SK-N-MC (cell line): ENCODE results near the gene SPIRE2.

ENCODE experiments used
- DNase-seq: peaks from one replicate; pipeline ENCODE4 v3.0.0-alpha.2; 2011; ENCODE audit warnings: low read depth, low spot score
- H3K27ac ChIP-seq: fragments of 200-600 bp; sonication (generic); 2 replicates; pipeline ENCODE4 v1.5.1; 2016; ENCODE audit warnings: mixed run types
- H3K36me3 ChIP-seq: fragments of 200-600 bp; sonication (generic); 2 replicates; pipeline ENCODE4 v1.6.1; 2017; ENCODE audit warnings: antibody characterized with exemption, low read length, mixed read lengths; ENCODE audit not compliant: insufficient read depth
- H3K4me3 ChIP-seq: fragments of 200-600 bp; sonication (generic); 2 replicates; pipeline ENCODE4 v1.5.1; 2016
- H3K9ac ChIP-seq: fragments of 200-600 bp; sonication (generic); 2 replicates; pipeline ENCODE4 v1.8.0; 2017; ENCODE audit warnings: mixed run types, mixed read lengths; ENCODE audit not compliant: insufficient read length
- H3K9me3 ChIP-seq: fragments of 200-600 bp; sonication (generic); 2 replicates; pipeline ENCODE4 v1.6.1; 2017; ENCODE audit warnings: low read depth, mild to moderate bottlenecking, antibody characterized with exemption, low read length, moderate library complexity, mixed read lengths
- EZH2 ChIP-seq: fragments of 200-600 bp; sonication (generic); IDR thresholded peaks from one replicate; pipeline ENCODE4 v1.6.1; 2017; ENCODE audit warnings: antibody characterized with exemption
- FOXP2 ChIP-seq: optimal IDR thresholded peaks from 2 replicates; pipeline ENCODE3; 2011; ENCODE audit warnings: mild to moderate bottlenecking, moderate library complexity; ENCODE audit not compliant: insufficient read depth; ENCODE audit errors: extremely low read length, control extremely low read depth
- POLR2AphosphoS5 ChIP-seq: IDR thresholded peaks from 2 replicates; pipeline ENCODE4 v1.6.1; 2012; ENCODE audit warnings: mild to moderate bottlenecking, low read depth, low read length, borderline replicate concordance

The SPIRE2 gene

GRCh38 chr16:89881368-89881730, 53.1 kb downstream of the SPIRE2 start:
- no peak for DNase-seq
- Histone ChIP-seq H3K9me3 (no peaks in the 10 kb centered on the region), H3K27ac (no peak overlapping the region), H3K36me3 (peaks cover 27% of the 10 kb centered on the region), H3K9ac (no peak overlapping the region), H3K4me3 (no peak overlapping the region)
- TF ChIP-seq POLR2AphosphoS5 (no peak), FOXP2 (no peak), EZH2 (no peak)

GRCh38 chr16:89883346-89884040, 55.2 kb downstream of the SPIRE2 start:
- peaks cover 34% of the 10 kb centered on the region for H3K36me3 ChIP-seq
- no peak overlapping the region for H3K4me3 ChIP-seq
- no peaks in the 10 kb centered on the region for H3K9me3 ChIP-seq
- no peak for TF ChIP-seq FOXP2
- TF ChIP-seq POLR2AphosphoS5: no peak
- TF ChIP-seq EZH2: no peak
- H3K9ac ChIP-seq: no peak overlapping the region
- DNase-seq: no peak
- no peak overlapping the region for H3K27ac ChIP-seq

- Histone ChIP-seq H3K27ac (no peak overlapping the region), H3K9me3 (no peaks in the 10 kb centered on the region), H3K36me3 (peaks cover 29% of the 10 kb centered on the region; the same call in 1 of the 2 replicates), H3K4me3 (no peak overlapping the region), H3K9ac (no peak overlapping the region)
- TF ChIP-seq EZH2: no peak
- TF ChIP-seq FOXP2: no peak
- TF ChIP-seq POLR2AphosphoS5: no peak
- DNase-seq: no peak
Measured at GRCh38 chr16:89884041-89884421, 55.8 kb downstream of the SPIRE2 start.

- no peaks in the 10 kb centered on the region for H3K9me3 ChIP-seq
- no peak overlapping the region for H3K27ac ChIP-seq
- TF ChIP-seq POLR2AphosphoS5 (no peak), FOXP2 (no peak), EZH2 (no peak)
- H3K36me3 ChIP-seq: peaks cover 29% of the 10 kb centered on the region; the same call in 1 of the 2 replicates
- H3K4me3 ChIP-seq: no peak overlapping the region
- DNase-seq: no peak
- H3K9ac ChIP-seq: no peak overlapping the region
Measured at GRCh38 chr16:89887243-89887642, 59.0 kb downstream of the SPIRE2 start.

GRCh38 chr16:89890200-89890599, 61.9 kb downstream of the SPIRE2 start:
- H3K9me3 ChIP-seq: no peaks in the 10 kb centered on the region
- no peak overlapping the region for H3K9ac ChIP-seq
- no peak overlapping the region for H3K4me3 ChIP-seq
- peaks cover 20% of the 10 kb centered on the region; the same call in 1 of the 2 replicates for H3K36me3 ChIP-seq
- H3K27ac ChIP-seq: no peak overlapping the region
- no peak for DNase-seq
- TF ChIP-seq POLR2AphosphoS5: no peak
- TF ChIP-seq EZH2: no peak
- TF ChIP-seq FOXP2: no peak

- TF ChIP-seq POLR2AphosphoS5 (no peak), EZH2 (no peak), FOXP2 (no peak)
- peaks cover 17% of the 10 kb centered on the region; the same call in 1 of the 2 replicates for H3K36me3 ChIP-seq
- no peak for DNase-seq
- no peak overlapping the region for H3K4me3 ChIP-seq
- H3K27ac ChIP-seq: no peak overlapping the region
- H3K9me3 ChIP-seq: no peaks in the 10 kb centered on the region
- H3K9ac ChIP-seq: no peak overlapping the region
Measured at GRCh38 chr16:89890886-89891657, 62.8 kb downstream of the SPIRE2 start.

GRCh38 chr16:89892055-89892630, 63.9 kb downstream of the SPIRE2 start:
- H3K27ac ChIP-seq: no peak overlapping the region
- DNase-seq: no peak
- H3K9me3 ChIP-seq: no peaks in the 10 kb centered on the region
- H3K36me3 ChIP-seq: peaks cover 15% of the 10 kb centered on the region; the same call in 1 of the 2 replicates
- no peak overlapping the region for H3K9ac ChIP-seq
- H3K4me3 ChIP-seq: no peak overlapping the region
- TF ChIP-seq FOXP2 (no peak), POLR2AphosphoS5 (no peak), EZH2 (no peak)

GRCh38 chr16:89892635-89893034, 64.4 kb downstream of the SPIRE2 start:
- TF ChIP-seq FOXP2 (no peak), POLR2AphosphoS5 (no peak), EZH2 (no peak)
- H3K4me3 ChIP-seq: no peak overlapping the region
- H3K36me3 ChIP-seq: peaks cover 10% of the 10 kb centered on the region; the same call in 1 of the 2 replicates

More at GRCh38 chr16:89892635-89893034, 64.4 kb downstream of the SPIRE2 start:
- no peak overlapping the region for H3K27ac ChIP-seq
- no peak for DNase-seq
- no peaks in the 10 kb centered on the region for H3K9me3 ChIP-seq
- H3K9ac ChIP-seq: no peak overlapping the region
